SIG-M5 treated with dmso at 0.1 percent for 504 hours (cell line): ENCODE measurements around the gene PODXL.

Source experiments
- DNase-seq: peaks from one replicate; lab custom pipeline; 2025; ENCODE audit not compliant: unreplicated experiment; lab: John Stamatoyannopoulos, UW

Gene PODXL

DNA sequence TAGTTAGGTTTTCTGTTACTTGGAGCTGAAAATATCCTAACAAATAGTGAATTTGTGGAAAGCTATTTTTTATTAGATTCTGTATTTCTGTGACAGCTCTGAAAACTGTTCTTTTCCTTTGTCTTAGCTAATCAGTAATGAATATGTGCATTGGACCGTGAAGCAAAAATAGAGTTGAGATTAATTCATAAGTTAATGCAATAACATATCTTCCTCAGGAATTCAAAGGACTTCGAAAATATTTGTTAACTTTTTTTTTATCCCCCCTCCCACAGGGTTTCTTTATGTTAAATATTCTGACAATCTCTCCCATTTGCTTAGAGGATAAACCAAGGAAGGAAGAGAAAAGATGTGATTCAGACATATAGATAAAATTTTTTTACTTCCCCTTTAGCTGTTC lies 101.4 kb downstream of the PODXL start:
- DNase-seq = no peak

DNA sequence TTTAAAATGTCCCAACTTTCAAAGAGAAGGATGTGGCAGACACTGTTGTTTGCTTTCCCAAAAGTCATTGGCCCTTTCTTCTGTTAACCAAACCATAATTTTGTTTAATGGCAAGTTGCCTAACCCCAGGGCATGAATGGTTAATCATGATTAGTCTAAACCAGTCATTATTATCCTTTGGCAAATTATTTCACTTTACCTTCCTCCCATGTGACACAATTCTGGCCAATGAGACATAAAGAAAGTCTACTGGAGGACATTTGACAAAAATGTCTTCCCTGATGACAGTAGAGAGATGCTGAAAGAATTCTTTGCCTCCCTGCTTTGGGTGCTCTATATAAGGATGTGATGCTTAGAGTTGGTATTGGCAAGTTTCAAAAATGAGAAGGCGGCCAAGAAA lies 101.9 kb downstream of the PODXL start:
- DNase-seq = no peak
